Measurements from ENCODE around the gene OARD1.

Gene OARD1

DNA sequence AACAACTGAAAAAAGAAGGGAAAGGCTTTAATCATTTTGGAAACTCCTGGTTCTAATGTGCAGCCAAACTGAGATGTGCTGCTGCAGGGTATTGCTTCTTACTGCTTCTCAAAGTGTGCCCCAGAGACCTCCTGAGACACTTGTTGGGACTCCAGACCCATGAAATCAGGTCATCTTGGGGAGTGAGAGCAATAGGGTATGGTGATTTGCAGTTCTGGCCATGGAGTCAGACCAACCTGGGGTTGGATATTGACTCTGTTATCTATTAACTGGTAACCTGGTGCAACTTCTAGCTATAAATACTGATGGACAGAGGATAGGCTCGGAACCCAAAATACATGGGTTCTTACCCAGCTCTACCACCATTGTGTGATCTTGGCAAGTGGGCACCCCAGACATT, 26.1 kb downstream of the OARD1 start:
- Histone ChIP-seq H3K4me3 (ENCODE audit: low read depth in 1 of 2, low read length in 2 of 2) (no peak overlapping the region), H3K4me1 (ENCODE audit: insufficient read depth, low read length) (peaks cover 5% of the 10 kb centered on the region), H3K9me3 (ENCODE audit: low read length) (no peaks in the 10 kb centered on the region), H3K27ac (ENCODE audit: low read depth, low read length) (no peak overlapping the region), H3K27me3 (ENCODE audit: control insufficient read depth in 1 of 2, insufficient read depth in 2 of 2, low read length in 2 of 2) (no peaks in the 10 kb centered on the region), H3K36me3 (ENCODE audit: insufficient read depth, low read length) (no peaks in the 10 kb centered on the region), H3K9ac (ENCODE audit: low read length) (no peak overlapping the region)

GRCh38 chr6:41045664-41046063, 26.5 kb downstream of the OARD1 start:
- Histone ChIP-seq H3K27me3 (ENCODE audit: control insufficient read depth in 1 of 2, insufficient read depth in 2 of 2, low read length in 2 of 2) (no peaks in the 10 kb centered on the region), H3K27ac (ENCODE audit: low read depth, low read length) (no peak overlapping the region), H3K4me3 (ENCODE audit: low read depth in 1 of 2, low read length in 2 of 2) (no peak overlapping the region), H3K9me3 (ENCODE audit: low read length) (no peaks in the 10 kb centered on the region), H3K4me1 (ENCODE audit: insufficient read depth, low read length) (peaks cover 5% of the 10 kb centered on the region), H3K36me3 (ENCODE audit: insufficient read depth, low read length) (no peaks in the 10 kb centered on the region), H3K9ac (ENCODE audit: low read length) (no peak overlapping the region)

DNA sequence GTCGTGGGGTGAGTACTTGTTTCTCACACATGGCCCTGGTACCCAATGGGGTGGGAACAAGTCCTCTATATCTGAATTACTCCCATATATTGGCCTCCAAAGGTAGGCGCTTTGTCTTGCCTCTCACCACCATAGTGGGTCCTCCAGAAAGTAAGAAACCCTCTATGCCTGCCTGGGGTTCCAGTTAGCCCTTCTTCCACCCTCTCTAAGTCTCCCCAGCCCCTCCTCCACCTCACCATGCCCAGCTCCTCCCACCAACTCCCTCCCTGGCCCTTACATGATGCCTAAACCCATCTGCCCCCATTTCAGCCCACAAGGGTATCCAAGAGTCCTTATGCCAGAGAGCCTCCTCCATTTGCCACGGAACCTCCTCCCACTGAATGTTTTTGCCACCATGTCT, 29.0 kb downstream of the OARD1 start:
- Histone ChIP-seq H3K4me1 (ENCODE audit: insufficient read depth, low read length) (no peaks in the 10 kb centered on the region), H3K9me3 (ENCODE audit: low read length) (no peaks in the 10 kb centered on the region)

GRCh38 chr6:41042226-41043055, 29.7 kb downstream of the OARD1 start, which contains the start of gene TSPO2:
TSPO2 (plus strand) TSS chr6:41042467; CDS start chr6:41042986, 519 bp downstream.
- Histone ChIP-seq H3K9ac (ENCODE audit: low read length) (no peak within 1 kb of the TSS), H3K27ac (ENCODE audit: low read depth, low read length) (no peak within 1 kb of the TSS)

More for the DNA sequence above, 29.0 kb downstream of the OARD1 start:
- no peak overlapping the region for H3K27ac ChIP-seq (ENCODE audit: low read depth, low read length)
- H3K4me3 ChIP-seq (ENCODE audit: low read depth in 1 of 2, low read length in 2 of 2): no peak overlapping the region
- no peaks in the 10 kb centered on the region for H3K36me3 ChIP-seq (ENCODE audit: insufficient read depth, low read length)
- H3K9ac ChIP-seq (ENCODE audit: low read length): no peak overlapping the region
- no peaks in the 10 kb centered on the region for H3K27me3 ChIP-seq (ENCODE audit: control insufficient read depth in 1 of 2, insufficient read depth in 2 of 2, low read length in 2 of 2)

DNA sequence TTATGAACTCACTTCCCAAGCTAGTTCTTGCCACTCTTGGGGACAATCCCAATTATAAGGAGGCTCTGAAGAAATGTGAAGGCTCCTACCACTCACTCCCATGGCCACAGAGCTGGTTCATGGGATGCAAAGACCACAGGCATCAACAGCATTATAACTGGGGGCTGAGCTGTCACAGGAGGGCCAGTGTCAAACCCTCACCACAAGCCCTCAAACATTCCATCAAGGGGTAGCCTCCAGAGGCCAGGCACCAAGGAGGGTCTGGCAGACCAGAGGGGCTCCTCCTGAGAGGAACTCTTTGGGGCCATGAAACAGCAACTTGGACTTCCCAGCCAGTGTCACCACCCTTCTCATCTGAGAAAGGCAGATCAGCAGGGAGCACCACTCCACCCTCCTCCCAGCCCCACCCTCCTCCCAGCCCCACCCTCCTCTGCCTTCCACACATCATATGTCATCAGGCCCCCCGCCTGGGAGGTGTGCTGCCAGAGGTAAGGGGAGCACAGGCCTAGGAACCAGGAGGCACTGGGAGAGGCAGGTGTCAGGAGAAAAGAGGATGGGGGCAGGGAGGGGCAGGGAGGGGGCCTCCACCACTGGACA, 31.1 kb downstream of the OARD1 start:
- no peak overlapping the region for H3K9ac ChIP-seq (ENCODE audit: low read length)
- H3K27me3 ChIP-seq (ENCODE audit: control insufficient read depth in 1 of 2, insufficient read depth in 2 of 2, low read length in 2 of 2): no peaks in the 10 kb centered on the region
- H3K4me3 ChIP-seq (ENCODE audit: low read depth in 1 of 2, low read length in 2 of 2): no peak overlapping the region
- no peaks in the 10 kb centered on the region for H3K9me3 ChIP-seq (ENCODE audit: low read length)
- H3K4me1 ChIP-seq (ENCODE audit: insufficient read depth, low read length): no peaks in the 10 kb centered on the region
- no peak overlapping the region for H3K27ac ChIP-seq (ENCODE audit: low read depth, low read length)
- no peaks in the 10 kb centered on the region for H3K36me3 ChIP-seq (ENCODE audit: insufficient read depth, low read length)

More at GRCh38 chr6:41042226-41043055, 29.7 kb downstream of the OARD1 start, which contains the start of gene TSPO2:
- H3K4me1 ChIP-seq (ENCODE audit: insufficient read depth, low read length): no peaks in the 10 kb centered on the region
- no peaks in the 10 kb centered on the region for H3K9me3 ChIP-seq (ENCODE audit: low read length)
- no peaks in the 10 kb centered on the region for H3K36me3 ChIP-seq (ENCODE audit: insufficient read depth, low read length)
- H3K27me3 ChIP-seq (ENCODE audit: control insufficient read depth in 1 of 2, insufficient read depth in 2 of 2, low read length in 2 of 2): no peaks in the 10 kb centered on the region
- H3K4me3 ChIP-seq (ENCODE audit: low read depth in 1 of 2, low read length in 2 of 2): no peak within 1 kb of the TSS

DNA sequence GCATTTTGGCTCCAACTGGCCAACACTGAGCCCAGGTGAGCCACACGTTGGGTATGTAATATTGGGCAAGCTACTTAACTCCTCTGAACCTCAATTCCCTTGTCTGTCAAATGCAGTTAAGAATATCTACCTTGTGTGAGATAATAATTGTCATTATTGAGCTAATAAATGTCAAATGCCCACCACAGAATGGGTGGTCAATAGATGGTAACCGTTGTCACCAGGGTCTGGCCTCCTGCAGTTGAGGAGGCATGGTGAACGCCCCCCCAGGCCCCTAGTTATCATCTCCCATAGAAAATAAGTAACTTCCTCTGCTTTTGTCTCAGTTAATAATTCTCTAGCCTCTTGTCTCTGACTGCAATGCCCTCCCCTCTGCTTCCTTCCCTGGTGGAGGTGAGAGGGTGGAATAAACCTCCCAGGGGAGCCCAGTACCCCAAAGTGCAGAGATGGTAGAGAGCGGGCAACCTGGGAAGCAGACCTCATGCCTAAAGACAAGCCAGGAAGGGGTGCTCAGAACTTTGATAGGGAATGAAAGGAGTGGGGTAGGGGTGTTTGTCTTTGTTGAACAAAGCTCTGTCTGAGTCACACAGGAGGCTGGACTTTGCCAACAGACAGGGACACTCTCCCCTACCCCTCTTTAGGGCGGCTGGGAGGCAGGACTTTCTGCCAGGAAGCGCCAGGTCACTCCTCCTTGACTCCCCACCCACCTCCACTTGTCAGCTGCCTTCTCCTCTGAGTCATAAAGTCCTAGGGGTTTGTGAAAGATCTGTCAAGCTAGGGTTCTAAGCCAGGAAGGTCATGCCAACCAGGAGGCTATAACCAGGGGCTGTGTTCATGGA, 31.8 kb downstream of the OARD1 start:
- Histone ChIP-seq H3K27ac (ENCODE audit: low read depth, low read length) (no peak overlapping the region), H3K4me1 (ENCODE audit: insufficient read depth, low read length) (no peaks in the 10 kb centered on the region), H3K9ac (ENCODE audit: low read length) (no peak overlapping the region)

DNA sequence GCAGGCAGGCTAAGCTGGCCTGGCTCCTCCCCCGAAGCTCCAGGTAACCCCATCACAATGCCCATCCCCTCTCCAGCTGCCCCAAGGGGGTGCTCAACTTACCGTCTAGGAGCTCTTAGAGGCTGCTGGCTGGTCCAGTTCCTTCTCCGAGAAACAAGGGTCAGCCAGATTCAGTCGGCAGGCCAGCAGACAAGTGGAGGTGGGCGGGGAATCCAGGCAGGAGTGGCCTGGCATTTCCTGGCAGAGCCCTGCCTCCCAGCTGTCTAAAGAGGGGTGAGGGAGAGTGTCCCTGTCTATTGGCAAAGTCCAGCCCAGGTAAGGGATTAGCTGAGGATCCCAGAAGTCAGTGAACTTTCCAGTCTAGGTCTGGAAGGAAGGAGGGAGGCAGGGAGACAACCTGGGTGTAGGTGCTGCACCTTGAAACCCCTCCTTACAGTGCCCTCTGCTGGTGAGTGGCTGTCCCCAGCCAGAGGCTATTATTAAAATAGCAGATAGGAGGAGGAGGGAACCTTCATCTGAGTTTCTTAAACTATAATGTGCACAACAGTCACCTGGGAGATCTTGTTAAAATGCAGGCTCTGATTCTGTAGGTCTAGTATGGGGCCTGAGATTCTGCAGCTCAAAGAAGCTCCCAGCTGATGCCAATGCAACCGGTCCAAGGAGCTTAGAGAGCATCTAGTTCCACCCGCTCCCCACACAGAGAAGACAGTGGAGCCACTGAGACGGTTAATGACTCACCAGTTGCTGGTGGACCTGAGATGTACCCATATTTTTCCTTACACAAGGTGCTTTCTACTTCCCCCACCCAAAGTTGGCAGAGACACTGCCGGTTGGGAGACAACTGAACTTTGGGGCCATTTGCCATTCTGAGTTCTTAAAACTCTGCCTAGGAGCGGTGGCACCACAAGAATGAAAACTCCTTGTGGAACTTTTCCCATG, 32.8 kb downstream of the OARD1 start, which contains the start of gene UNC5CL:
Gene UNC5CL, minus strand, starts transcription at position 162 of the 939 bp plus-strand sequence. CDS start 4,147 bp downstream, outside the sequence.
- Histone ChIP-seq H3K9ac (ENCODE audit: low read length) (no peak within 1 kb of the TSS), H3K9me3 (ENCODE audit: low read length) (no peaks in the 10 kb centered on the region), H3K36me3 (ENCODE audit: insufficient read depth, low read length) (no peaks in the 10 kb centered on the region), H3K4me3 (ENCODE audit: low read depth in 1 of 2, low read length in 2 of 2) (no peak within 1 kb of the TSS), H3K4me1 (ENCODE audit: insufficient read depth, low read length) (no peaks in the 10 kb centered on the region), H3K27ac (ENCODE audit: low read depth, low read length) (no peak within 1 kb of the TSS), H3K27me3 (ENCODE audit: control insufficient read depth in 1 of 2, insufficient read depth in 2 of 2, low read length in 2 of 2) (no peaks in the 10 kb centered on the region)

More for the DNA sequence above, 31.8 kb downstream of the OARD1 start:
- Histone ChIP-seq H3K9me3 (ENCODE audit: low read length) (no peaks in the 10 kb centered on the region), H3K27me3 (ENCODE audit: control insufficient read depth in 1 of 2, insufficient read depth in 2 of 2, low read length in 2 of 2) (no peaks in the 10 kb centered on the region), H3K36me3 (ENCODE audit: insufficient read depth, low read length) (no peaks in the 10 kb centered on the region), H3K4me3 (ENCODE audit: low read depth in 1 of 2, low read length in 2 of 2) (no peak overlapping the region)

DNA sequence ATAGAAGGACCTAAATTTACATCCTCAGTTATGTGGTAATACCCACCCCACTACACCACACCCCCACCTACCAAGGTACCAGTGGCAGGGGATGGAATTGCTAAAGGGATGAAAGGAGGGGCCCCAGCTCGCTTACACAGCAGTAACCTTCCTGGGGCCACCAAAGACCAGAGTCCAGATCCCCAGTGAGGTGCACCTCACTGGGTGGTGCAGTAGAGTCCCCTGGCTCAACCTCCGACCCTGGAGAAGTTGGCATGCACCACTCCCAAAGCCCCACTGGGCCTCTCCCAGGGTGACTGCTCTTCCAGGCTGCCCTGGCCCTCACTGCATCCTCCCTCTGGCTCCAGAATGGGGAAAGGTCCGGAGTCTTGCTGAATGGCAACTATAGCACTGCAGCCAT, 34.0 kb downstream of the OARD1 start:
- Histone ChIP-seq H3K9me3 (ENCODE audit: low read length) (no peaks in the 10 kb centered on the region), H3K27ac (ENCODE audit: low read depth, low read length) (no peak overlapping the region), H3K4me3 (ENCODE audit: low read depth in 1 of 2, low read length in 2 of 2) (no peak overlapping the region), H3K4me1 (ENCODE audit: insufficient read depth, low read length) (no peaks in the 10 kb centered on the region), H3K36me3 (ENCODE audit: insufficient read depth, low read length) (no peaks in the 10 kb centered on the region), H3K9ac (ENCODE audit: low read length) (no peak overlapping the region), H3K27me3 (ENCODE audit: control insufficient read depth in 1 of 2, insufficient read depth in 2 of 2, low read length in 2 of 2) (no peaks in the 10 kb centered on the region)

GRCh38 chr6:41037107-41037900, 34.9 kb downstream of the OARD1 start:
- H3K9me3 ChIP-seq (ENCODE audit: low read length): no peaks in the 10 kb centered on the region
- no peaks in the 10 kb centered on the region for H3K36me3 ChIP-seq (ENCODE audit: insufficient read depth, low read length)
- no peaks in the 10 kb centered on the region for H3K4me1 ChIP-seq (ENCODE audit: insufficient read depth, low read length)
- no peaks in the 10 kb centered on the region for H3K27me3 ChIP-seq (ENCODE audit: control insufficient read depth in 1 of 2, insufficient read depth in 2 of 2, low read length in 2 of 2)
- H3K4me3 ChIP-seq (ENCODE audit: low read depth in 1 of 2, low read length in 2 of 2): no peak overlapping the region
- no peak overlapping the region for H3K27ac ChIP-seq (ENCODE audit: low read depth, low read length)
- H3K9ac ChIP-seq (ENCODE audit: low read length): no peak overlapping the region

DNA sequence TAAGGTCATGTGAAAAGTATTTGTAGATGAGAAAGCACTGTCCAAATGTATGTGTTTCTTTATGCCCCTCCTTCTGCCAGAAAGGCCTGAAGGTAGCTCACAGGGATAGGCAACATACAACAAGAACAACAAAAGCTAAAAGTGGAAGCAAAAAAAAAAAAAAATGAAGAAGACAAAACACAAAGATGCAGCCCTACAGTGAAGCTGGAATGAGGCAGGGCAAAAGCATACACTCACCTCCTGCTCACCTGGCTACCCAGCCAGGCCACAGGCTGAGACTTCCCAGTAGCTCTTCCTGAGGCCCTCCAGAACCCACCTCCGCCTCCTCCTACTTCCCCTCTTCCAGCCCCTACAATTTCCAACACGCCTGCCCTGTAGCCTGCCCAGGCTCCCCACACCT, 35.6 kb downstream of the OARD1 start:
- Histone ChIP-seq H3K27ac (ENCODE audit: low read depth, low read length) (no peak overlapping the region), H3K36me3 (ENCODE audit: insufficient read depth, low read length) (no peaks in the 10 kb centered on the region), H3K27me3 (ENCODE audit: control insufficient read depth in 1 of 2, insufficient read depth in 2 of 2, low read length in 2 of 2) (no peaks in the 10 kb centered on the region), H3K4me3 (ENCODE audit: low read depth in 1 of 2, low read length in 2 of 2) (no peak overlapping the region), H3K9me3 (ENCODE audit: low read length) (no peaks in the 10 kb centered on the region), H3K4me1 (ENCODE audit: insufficient read depth, low read length) (no peaks in the 10 kb centered on the region), H3K9ac (ENCODE audit: low read length) (no peak overlapping the region)
